CMK (cell line): ENCODE results near the gene HIF1AN.

ENCODE experiments used
- DNase-seq: peaks from one replicate; pipeline ENCODE4 v3.0.0-alpha.2; 2010; ENCODE audit warnings: low read depth

Gene HIF1AN

DNA sequence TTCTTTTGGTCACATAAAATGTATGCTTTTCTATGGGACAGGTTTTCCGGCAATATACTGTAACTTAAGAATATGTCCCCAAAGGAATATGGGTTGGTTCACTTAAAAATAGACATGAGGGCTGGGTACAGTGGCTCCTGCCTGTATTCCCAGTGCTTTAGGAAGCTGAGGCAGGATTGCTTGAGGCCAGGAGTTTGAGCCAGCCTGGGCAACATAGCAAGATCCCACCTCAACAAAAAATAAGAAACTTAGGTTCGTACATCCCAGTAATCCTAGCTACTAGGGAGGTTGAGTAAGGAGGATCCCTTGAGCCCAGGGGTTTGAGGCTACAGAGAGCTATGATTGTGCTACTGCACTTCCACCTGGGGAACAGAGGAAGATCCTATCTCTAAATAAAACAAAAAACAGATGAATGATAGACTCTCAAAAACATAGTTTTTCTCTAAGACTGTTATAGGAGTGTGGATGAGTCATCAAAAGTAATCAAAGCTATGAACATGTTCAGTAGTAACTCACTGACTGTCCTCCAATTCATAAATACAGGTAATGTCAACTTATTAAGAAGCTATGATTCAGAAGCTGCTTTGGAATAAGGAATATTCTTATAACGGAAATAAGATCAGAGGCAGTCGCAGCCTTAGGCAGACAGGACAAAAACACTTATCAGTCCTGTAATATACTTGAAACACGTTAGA is 13.5 kb upstream of the HIF1AN start:
- no peak for DNase-seq

DNA sequence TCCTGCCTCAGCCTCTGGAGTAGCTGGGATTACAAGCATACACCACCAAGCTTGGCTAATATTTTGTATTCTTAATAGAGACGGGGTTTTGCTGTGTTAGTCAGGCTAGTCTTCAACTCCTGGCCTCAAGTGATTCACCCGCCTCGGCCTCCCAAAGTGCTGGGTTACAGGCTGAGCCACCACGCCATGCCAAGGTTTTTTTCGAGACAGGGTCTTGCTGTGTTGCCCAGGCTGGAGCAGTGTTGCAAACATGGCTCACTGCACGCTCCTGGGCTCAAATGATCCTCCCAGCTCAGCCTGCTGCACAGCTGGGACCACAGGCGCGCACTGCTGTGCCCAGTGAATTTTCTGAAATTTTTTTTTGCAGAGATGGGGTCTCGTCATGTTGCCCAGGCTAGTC is 12.8 kb upstream of the HIF1AN start:
- no peak for DNase-seq

DNA sequence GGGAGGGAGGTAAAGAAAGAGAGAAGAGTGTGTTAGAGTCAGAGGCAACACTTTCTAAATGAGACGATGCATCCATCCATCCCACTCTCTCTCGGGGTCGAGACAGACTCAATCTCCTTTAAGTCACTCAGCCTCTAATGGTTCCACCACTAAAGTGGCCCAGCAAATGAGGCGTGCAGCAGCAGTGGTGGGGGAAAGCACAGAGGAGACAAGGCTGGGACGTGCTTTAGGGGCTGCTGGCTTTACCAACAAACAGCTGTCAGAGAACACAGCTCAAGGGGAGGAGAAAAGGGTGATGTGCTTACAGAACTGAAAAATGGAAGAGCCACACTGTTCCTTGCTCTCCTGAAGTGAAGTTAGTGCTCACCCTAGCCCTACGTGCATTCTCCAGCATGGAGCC is 11.5 kb upstream of the HIF1AN start:
- DNase-seq, result no peak

DNA sequence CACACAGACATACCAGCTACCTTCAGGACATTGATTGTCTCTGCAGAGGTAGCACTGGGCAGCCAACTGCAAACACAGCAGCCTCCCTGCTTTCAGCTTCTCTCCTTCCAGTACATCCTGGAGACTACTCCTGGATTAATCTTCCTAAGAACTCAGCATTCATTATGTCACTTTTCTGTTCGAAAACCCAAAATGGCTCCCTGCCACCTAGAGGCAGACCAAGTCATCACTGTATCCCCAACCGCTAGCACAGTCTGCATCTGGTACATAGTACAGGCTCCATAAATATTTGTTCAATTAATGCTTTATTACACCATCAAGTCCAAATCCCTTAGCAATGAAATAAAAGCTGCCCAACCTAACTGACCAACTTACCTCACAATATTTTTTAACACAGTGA is 11.1 kb upstream of the HIF1AN start:
- DNase-seq, result no peak

DNA sequence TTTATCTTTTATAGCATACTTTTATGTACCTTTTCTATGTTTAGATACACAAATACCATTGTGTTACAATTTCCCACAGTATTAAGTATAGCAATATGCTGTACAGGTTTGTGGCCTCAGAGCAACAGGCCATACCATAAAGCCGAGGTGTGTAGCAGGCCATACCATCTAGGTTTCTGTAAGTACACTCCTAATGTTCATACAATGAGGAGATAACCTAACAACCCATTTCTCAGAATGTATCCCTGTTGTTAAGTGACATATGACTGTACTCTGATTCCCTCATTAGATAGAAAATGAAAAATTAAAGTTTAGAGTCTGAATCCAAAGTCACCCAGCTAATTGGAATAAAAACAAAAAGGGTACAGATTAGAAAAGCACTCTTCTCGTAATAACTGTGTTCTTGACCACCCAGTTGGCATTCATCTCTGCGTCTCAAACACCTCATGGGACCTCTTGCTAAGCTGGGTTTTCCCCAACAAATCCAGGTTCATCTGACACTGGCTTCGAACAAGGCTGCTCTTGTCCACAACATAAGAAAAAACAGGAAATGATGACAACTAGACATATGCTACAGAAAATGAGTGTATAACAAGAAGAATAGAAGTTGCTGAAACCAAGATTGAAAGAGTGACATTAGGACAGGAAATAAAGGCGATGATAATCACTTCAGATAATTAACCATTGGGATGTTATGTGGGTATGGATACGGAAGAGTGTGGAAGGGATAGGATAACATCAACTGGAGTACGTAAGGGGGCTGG is 7.4 kb upstream of the HIF1AN start:
- DNase-seq, result no peak

DNA sequence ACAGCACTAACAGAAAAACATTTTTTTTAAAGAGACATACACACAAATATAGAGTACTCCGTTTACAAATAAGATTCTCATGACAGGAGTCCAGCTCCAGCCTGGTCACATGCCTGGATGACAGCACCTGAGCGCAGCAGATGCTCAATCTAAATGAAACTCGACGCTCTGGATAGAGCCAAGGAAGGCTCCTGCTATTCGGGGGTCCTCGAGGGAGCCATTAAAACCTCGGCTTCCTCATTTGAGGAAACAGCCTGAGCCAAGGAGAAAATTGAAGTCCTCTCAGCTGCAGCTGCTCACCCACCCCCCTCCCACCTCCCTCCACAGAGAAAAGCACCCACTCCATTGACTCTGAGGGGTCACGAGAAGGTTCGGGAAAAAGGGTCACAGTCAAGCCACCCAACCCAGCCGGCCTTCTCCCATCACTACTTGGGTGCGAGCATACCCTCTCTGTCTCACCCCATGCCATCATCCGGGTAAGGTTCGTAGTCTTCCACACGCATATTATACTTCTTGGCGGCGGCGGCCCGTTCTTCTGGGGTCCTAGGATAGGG is 6.7 kb upstream of the HIF1AN start:
- DNase-seq, result no peak

DNA sequence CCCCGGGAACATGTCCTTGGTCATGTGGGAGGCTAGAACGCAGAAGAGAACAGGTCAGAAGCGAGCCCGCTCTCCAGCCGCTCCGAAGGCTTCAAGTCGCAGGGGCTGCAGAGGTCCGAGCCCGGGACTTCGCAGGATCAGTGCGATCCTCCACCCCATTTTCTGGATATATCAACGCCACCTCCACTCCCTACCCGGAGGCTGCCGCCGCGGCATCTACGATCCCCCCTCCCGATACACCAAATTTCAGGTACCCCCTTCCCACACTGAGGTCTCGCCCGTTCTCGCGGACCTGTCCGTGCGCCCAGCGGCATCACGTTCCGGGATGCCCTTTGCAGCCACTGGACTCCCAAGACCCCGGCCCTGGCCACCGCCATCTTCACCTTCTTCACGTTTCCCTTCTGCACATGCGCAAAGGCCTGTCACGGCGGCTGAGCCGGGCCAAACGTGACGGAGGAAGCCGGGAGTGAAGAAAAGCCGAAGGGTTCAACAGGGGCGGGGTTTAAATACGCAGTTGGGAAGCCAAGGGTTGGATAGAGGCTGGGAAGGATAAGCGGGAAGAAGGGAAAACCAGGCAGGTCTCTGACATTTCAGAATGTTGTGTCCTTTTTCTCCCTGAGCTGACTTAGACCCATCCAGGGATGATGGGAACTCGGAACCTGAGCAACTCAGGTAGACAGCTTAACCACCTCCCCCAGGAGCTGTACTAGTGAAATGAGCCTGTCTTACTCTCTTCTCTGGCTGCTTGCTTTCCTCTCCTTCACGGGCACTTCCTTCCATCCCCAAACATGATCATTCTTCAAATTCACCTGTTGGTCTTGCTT is 6.1 kb upstream of the HIF1AN start, which contains the start of gene NDUFB8:
NDUFB8 (minus strand) TSS at position 397 of the 824 bp plus-strand sequence; CDS start at position 377, 20 bp downstream.
- DNase-seq, result peak; percentile 67

DNA sequence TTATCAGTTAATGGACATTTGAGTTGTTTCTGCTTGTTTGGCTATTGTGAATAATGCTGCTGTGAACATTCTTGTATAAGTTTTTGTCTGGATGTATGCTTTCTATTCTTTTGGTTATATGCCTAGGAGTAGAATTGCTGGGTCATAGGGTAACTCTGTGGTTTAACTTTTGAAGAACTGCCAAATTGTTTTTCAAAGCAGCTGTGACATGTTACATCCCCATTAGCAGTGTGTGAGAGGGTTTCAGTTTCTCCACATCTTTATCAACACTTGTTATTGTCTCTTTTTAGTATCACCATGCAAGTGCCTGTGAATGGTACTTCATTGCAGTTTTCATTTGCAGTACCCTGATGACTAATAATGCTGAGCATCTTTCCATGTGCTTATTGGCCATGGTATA is 4.0 kb upstream of the HIF1AN start:
- DNase-seq, result no peak

DNA sequence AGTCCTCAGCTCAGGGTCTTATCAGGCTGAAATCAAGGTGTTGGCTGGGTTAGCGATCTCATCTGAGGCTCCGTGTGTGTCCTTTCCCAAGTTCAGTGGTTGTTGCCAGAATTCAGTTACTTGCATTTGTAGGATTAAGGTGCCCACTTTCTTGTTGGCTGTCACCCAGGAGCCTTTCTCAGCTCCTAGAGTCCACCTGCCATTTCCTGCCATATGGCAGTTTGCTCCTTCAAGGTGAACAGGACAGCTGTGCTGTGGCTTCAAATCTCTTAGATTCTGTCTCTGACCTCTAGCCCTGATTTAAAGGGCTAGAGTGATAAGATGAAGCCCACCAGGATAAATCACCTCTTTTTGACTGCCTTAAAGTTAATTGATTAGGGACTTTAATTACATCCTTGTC is 1.0 kb upstream of the HIF1AN start:
- DNase-seq, result no peak

DNA sequence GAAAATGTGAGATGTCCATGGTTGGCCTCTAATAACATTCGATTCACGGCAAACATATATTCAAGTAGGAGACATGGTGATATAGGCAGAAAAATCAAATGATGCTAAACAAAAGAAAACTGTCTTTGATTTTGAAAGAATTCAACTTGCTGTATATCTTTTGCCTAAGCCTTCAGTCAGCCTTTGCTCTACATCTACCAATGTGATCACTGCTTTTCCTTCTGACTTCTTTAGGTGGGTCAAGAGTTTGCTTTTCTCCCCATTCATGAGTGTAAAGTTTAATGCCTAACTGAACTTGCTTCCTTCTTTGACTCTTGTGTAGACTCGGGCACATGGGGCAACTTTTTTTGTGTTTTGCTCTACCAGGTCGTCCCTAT is 417 bp upstream of the HIF1AN start:
- DNase-seq, result no peak

DNA sequence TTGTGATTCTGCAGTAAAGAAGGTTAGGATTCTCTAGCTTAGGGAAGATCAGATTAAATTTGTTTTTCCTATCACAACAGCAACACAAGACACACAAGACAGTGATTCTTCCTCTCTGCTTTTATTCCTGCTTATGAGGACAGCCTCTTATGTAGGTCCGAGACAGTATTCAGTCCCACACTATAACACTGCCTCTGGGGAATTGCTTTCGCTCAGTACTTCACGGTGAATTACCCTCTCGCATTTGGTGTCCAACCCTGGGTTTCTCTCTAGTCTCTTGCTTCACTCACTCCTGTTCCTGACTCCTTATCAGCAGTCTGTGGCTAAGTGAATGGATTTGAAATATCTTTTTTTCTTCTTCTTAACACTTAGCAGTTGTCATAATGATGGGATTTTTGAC is 1.7 kb downstream of the HIF1AN start:
- no peak for DNase-seq

DNA sequence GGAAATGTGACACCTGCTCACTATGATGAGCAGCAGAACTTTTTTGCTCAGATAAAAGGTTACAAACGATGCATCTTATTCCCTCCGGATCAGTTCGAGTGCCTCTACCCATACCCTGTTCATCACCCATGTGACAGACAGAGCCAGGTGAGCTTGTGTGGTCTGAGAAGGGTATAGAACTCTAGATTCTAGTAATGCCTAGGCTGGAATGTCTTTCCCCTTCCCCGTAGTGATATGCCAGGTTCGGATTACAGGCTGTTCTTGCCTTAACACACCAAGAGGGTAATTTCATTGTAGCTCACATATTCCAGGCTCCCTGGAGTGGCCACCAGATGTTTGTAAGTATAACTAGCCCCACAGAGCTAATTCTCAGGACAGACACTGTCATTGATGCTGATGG is 9.2 kb downstream of the HIF1AN start:
- DNase-seq, result no peak

DNA sequence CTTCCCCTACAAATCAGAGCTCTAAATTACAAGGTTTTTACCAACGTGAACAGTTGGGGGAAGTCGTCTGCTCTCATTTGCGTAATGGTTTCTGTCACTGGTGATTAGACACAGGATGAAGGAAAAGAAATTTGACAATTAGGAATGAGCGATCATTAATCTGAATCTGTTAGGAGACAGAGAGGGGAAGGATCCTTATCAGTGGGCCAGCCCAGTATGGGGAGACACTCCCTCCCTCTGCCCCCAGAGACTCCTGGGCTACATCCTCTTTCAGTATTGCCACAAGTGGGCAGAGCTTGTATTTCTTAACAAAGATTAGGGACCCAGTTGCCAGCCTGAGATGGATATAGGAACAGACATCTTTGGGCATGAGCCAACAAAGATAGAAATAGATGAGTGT is 15.5 kb downstream of the HIF1AN start:
- DNase-seq, result peak; percentile 14

DNA sequence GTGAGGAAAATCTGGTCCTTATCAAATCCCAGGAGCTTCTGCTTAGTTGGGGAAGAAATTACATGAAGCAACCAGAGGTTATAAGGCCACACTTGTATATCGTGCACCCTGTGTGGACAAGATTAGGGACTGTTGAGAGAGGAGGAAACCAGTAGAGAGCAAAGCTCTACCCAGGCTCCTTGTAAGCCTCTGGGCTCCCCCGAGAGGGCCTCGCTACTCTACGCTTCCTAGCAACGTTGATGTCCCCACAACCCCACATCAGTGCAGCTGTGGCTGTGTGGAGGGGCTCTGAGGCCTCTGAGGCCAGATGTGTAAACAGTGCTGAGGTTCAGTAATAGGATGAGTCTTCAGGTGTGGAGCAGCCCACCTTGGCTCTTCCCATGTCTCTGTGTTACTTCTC is 16.0 kb downstream of the HIF1AN start:
- no peak for DNase-seq

DNA sequence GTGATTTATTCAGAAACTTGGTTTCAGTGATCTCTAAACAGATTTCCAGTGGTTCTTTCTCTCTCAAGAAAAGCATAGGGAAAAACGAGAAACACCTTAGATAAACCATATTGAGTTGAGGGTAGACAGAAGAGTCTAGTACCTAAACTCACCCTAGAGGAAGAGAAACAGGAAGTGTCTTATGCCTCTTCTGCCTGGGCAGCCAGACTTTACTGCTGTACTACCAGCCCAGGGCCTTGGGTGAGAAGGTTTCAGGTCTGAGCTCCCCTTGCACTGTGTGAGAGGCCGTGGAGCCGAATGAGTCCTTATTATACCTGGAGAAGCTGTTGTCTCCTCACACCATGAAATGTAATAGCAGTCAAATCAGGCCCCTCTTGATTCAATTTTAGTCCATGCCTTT is 18.2 kb downstream of the HIF1AN start:
- no peak for DNase-seq

DNA sequence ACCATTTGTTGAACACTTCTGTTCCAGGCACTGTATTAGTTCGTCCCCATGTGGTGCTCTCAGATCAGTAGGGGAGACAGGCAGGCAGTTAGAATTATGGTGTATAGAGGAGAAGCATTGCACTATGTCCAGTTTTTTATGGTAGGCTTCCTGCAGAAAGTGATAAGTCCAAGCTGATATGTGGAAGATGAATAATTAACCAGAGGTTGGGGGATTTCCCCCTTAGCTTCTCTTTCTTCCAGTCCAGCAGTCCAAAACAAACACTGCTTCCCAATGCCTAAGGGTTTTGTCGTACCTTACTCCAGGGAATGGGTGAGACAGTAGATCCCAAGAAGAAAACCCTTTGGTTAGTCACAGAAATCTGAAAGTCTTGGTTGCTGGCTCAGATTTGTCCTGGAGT is 19.2 kb downstream of the HIF1AN start:
- DNase-seq, result no peak

DNA sequence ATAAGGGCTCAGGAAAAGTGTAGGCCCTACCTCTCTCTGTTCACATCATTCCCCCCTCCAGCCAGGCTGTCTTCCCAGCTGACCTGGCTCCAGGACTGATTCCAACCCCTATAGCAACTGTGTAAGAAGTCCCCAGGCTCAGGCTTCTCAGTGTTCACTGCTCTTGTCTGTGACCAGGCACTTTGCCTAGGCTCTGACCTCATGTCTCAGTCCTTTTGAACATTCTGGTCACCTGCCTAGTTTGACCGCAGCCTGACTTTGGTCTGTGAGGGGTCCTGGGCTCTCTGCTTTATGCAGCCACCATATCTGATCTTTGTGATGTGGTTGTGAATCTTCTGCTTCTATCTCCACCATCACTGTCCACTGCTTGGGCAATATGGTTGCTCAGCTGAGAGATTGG is 24.5 kb downstream of the HIF1AN start:
- DNase-seq, result no peak

DNA sequence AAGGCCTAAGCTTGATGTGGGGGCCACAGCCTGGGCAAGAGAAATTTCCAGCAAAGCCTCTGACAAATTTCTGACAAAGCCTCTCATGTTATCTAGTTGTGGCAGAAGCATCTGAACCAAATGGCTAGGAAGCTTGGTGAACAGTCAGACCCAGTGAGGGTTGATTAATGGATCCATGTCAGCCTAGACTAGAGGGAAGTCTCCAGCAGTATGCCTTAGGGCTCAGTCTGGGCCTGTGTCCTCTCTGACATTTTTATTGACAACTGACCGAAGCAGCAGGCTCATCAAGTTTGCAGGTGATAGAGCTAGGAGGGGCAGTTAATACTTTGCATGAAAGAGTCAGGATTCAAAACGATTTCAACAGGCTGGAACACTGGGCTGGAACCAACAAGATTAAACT is 25.3 kb downstream of the HIF1AN start:
- DNase-seq, result no peak

DNA sequence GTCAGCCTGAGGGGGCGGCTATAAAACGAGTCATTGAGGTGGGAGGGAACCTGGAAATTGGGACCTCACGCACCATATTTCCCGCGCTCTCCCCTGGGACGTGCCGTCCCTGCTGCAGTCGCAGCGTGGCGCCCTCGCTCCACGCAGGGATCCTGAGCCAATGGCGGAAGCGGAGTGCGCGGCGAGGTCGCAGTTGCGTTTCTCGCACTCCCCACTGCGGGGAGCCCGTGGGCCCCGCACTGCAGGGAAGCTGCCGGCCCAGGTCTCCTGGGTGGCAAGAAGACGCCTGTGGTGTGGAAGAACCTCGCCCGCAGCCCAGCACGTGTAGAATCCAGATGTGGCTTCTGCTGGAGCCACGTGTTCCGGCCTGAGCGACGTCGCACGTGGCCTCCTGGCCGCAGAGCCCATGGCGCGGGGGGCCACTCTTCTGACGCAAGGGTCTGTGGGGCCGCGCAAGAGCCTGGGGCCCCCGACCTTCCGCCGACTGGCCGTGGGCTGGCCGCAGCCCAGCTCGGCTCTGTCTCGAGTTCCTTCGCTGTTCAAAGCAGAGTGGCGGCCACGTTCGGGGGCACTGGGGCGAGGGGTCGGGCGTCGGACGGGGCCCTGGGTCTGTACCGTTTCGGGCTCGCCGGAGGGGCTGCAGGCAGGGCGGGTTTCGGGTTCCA is 26.4 kb downstream of the HIF1AN start:
- DNase-seq, result peak; percentile 15

DNA sequence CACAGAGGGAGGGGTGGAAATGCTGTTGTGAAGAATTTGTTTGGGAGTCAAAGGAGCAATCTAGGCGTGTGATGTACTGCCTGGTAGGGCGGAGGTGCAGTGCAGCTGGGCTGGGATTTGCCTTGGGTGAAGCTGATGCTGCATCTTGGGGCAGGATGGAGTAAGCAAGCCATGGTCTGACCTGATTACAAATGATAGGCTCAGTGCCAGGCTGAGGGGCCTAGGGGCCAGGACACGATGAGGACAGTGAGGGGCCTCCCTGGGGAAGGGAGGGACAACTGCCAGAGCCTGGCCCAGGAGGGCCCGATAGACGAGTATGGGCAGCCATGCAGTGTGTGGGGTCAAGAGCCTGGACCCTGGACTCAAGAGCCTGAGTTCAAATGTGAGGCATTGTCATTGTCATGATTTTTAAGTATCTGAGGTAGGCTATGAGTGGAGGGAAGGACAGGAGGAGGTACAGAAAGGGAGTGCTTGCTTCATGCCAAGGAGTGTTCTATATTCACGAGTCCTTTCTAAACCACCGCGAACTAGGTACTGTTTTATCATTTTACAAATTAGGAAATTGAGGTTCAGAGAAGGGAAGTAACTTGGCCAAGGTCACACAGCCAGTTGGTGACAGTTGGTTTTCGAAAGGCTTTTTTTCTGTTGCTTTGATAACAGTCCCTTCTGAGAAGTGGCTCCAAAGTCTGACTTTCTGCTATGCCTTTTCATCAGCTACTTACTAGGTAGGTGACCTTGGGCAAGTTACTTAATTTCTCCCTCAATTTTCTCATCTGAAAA is 29.7 kb downstream of the HIF1AN start:
- DNase-seq, result no peak

DNA sequence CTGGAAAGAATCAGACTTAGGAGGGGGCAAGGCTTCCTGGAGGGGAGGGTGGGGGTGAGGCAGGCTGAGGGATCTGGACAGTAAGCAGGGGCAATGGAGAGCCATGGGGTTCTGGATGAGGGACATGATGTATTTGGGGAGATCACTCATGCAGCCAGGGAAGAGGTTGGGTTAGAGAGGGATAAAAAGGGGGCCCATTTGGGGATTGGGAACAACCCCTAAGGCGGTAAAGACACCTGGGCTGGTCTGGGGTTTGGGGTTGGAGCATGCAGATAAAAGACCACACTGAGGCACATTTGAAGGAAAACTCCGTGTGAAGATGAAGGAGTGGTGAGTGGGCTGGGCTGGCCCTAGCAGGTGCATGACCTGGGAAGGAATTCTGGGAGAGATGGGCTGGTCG is 30.8 kb downstream of the HIF1AN start:
- DNase-seq, result no peak
